ENCODE results near the gene CA14.
"Not testable (repeated sequence)": the region's sequence is repeated elsewhere in the genome, so short reads cannot be mapped to it uniquely, and the experiment has no call there.

The CA14 gene

DNA sequence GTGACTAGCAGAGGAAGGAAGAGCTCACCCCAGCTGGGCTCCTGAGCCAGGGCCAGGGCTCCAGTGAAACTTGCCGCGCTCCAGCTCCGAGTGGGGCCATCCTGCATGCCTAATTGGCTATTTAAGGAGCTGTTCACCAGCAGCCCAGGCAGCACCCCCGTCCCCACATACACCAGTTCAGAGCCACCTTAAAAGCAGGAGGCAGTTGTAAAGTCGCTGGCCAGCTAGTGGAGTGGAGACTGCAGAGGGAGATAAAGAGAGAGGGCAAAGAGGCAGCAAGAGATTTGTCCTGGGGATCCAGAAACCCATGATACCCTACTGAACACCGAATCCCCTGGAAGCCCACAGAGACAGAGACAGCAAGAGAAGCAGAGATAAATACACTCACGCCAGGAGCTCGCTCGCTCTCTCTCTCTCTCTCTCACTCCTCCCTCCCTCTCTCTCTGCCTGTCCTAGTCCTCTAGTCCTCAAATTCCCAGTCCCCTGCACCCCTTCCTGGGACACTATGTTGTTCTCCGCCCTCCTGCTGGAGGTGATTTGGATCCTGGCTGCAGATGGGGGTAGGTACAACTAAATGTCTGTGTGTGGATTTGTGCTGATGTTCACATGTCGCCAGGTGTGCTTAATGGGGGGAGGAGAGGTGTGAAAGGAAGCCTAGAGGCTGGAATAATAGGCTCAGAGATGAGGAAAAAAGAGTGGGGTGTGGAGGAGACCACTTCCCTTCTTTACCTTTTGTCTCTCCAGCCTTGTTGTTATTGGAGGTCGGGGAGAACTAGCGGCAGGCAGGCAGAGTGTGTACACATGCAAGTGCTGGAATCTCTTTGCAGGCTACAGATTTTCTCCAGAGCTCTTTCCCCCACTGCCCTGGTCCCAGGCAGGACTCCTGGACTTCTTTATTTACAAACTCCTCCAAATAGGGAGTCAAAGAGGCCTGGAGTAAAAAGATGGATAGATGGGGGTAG lies at the start of gene CA14:
CA14 (plus strand) TSS at position 151 of the 962 bp plus-strand sequence; CDS start at position 506, 355 bp downstream.
- no peak for DNase-seq (ENCODE audit: low read depth)

DNA sequence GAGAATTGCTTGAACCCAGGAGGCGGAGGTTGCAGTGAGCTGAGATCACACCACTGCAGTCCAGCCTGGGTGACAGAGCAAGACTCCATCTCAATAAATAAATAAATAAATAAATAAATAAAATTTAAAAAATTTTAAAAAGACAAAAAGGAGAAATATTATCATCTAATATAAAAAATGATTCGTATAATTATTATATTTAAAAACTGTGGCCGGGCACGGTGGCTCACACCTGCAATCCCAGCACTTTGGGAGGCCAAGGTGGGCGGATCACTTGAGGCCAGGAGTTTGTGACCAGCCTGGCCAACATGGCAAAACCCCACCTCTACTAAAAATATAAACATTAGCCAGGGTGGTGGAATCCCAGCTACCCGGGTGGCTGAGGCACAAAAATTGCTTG lies 49.1 kb upstream of the CA14 start:
- DNase-seq (ENCODE audit: low read depth) = not testable (repeated sequence)

DNA sequence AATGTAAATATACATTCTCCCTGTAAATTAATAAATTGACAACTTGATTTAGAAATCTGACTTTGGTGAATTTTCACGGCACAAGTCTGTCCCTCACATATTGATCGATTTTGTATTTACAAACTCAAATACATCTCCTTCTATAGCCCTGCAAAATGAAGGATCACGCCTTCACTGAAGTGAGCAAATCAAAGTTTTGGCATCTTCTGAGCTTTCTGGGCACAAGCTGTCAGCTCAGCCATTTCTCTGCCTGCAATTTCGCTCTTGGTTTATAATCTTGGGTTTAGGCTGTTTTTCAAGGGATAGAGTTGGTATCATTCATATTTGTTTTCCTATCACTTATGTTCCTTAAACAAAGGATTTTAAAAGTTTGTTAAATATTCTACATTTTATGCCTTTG lies 47.5 kb upstream of the CA14 start:
- DNase-seq (ENCODE audit: low read depth) = no peak

DNA sequence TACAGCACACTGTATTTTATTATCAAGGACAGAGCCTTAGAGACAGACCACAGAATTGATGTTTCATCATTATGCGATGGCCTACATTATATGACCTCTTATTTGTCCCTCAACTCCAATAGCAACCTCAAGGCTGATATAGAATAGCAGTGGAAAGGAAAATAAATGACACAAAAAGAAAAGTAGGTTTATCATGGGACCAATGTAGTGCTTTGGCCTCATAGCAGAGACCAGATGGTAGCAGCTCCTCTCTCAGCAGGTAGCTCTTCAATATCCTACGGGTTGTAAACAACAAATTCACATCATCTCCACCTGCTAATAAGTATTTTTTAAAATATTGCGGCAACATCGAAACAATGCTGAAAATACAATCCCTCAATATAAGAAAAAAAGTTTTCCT lies 46.9 kb upstream of the CA14 start:
- DNase-seq (ENCODE audit: low read depth) = no peak

DNA sequence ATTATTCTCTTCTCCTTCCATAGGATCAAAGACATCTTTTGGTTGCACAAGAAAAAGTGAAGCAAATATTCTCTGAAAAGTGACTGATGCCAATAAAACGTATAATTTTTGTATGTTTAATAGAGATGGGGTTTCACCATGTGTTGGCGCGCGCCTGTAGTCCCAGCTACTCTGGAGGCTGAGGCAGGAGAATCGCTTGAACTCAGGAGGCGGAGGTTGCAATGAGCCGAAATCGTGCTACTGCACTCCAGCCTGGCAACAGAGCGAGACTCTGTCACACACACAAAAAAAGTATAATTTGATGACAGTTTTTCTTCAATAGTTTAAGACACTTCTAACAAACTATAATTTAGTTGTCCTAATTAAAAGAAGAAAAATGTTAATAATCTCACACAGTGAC lies 45.5 kb upstream of the CA14 start:
- no peak for DNase-seq (ENCODE audit: low read depth)

DNA sequence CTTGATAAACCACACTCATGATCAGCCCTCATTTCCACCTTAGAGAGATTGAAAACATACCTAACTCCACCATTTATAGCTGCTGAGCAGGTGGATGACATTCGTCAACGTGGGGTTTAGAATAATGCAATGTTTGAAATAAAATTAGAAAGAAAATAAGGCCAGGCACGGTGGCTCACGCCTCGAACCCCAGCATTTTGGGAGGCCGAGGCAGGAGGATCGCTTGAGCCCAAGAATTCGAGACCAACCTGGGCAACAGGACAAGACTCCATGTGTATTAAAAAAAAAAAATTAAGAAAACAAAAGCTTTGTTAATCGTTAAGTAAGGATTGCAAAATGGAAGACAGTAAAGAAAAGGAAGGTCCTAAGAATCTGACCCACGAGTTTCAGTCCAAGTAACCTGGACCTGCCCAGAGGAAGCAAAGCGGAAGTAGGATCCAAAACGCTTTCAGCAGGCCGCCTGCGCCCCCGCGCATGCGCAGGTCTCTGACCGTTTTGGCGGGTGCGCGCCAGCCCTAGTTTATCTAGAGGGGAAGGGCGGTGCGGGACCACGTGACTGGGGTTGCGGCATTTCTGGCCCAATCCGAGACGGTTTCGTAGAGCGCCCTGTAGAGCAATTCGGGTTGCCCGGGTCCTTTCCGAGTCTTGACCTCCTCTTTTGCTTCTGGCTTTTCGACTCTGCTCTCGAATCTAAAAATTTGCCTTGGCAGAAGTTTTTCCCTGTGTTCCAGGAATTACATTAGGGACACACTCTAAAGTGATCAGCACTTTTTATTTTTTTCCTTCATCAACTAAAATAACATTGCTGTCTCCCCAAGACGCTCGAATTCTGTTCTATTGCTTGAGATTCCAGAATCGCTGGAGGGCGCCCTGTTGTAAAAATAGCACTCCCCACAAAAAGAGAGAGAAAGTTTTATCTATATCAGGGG lies 44.1 kb upstream of the CA14 start:
- no peak for DNase-seq (ENCODE audit: low read depth)

DNA sequence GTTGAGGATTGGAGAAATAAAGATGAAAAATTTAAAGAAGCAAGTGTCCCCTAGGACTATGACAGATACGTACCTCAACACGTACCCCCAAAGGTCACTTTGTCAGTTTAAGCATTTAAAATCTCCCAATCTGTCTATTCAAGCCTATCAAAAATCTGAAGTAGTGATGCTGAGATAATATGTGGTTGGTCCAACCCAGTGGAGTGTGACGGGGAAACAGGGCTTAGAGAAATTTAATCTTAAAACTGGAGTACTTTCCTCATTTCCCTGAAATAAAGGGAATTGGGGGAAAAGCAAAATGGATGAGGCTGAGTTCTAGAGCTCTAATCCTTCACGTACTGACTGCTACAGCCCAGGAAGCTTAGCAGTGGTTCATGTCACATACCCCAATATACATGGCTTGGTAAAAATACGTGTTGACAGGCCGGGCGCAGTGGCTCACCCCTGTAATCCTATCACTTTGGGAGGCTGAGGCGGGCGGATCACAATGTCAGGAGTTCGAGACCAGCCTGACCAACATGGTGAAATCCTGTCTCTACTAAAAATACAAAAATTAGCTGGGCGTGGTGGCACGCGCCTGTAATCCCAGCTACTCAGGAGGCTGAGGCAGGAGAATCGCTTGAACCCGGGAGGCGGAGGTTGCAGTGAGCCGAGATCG lies 43.3 kb upstream of the CA14 start:
- DNase-seq (ENCODE audit: low read depth) = not testable (repeated sequence)

DNA sequence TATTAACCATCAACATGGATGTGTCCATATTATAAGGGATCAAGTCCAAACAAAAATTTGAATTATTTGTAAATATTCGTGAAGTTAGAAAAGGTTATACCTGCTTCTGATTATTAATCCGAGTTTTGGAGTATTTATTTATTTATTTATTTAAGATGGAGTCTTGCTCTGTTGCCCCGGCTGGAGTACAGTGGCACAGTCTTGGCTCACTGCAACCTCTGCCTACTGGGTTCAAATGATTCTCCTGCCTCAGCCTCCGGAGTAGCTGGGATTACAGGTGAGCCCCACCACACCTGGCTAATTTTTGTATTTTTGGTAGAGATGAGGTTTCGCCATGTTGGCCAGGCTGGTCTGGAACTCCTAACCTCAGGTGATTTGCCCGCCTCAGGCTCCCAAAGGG lies 41.7 kb upstream of the CA14 start:
- DNase-seq (ENCODE audit: low read depth) = not testable (repeated sequence)

DNA sequence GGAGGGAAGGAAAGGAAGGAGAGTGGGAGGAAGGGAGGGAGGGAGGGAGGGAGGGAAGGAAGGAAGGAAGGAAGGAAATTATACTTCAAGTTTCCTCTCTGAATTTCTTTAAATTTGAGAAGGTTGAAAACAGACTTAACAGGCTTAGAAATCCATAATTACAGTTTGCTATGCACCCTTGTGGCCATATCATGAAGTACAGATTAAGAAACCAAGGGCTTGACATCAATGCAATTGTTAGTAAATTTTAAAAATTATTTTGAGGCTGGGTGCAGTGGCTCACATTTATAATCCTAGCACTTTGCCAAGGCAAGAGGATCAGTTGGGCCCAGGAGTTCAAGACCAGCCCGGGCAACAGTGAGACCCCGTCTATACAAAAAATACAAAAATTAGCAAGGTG lies 36.0 kb upstream of the CA14 start:
- no peak for DNase-seq (ENCODE audit: low read depth)

DNA sequence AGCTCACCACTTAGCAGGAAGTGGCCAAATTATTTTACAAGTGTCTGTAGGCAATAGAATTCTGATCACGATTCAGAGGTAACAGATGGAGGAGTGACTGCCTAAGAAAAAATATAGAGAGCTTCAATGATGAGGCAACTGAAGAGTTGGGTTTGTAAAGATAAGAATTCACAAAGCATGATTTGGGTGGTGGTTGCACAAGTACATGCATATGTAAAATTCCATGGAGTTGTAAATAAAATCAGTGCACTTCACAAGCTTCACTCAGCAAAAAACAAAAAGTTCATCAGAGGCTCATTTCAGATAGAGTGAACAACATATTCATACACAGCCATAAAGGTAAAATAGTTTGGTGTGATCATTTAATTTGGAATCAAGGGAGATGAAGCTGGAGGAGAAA lies 32.6 kb upstream of the CA14 start:
- DNase-seq (ENCODE audit: low read depth) = no peak

DNA sequence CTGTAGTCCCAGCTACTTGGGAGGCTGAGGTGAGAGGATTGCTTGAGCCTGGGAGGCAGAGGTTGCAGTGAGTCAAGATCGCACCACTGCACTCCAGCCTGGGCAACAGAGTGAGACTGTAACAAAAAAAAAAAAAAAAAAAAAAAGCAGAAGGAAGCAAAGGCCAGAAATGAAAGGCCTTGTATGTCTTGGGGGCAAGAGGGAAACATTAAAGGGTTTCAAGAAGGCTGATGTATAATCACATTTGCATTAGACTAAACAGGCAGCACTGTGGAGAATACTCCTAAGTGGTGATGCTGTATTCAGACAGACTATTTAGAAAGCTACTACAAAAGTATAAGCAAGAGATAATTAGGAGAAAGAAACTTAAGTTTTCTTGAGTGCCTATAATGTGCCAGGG lies 32.0 kb upstream of the CA14 start:
- DNase-seq (ENCODE audit: low read depth) = no peak

DNA sequence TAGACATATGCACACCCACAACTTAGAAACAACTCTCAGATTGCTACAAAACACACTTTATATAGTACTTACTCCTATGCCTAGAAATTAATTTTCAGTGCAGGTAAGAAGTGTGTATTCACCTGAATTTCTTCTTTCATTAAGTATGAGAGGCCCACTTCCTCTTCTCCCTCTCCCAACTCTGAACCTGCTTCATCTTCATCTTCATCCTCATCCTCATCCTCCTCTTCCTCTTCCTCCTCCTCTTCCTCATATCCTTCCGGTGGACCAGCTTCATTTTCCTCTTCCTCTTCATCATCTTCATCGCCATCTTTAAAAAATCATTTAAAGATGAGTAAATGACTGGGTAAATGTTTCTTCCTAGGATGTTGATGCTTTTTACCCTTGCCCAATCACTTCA lies 31.1 kb upstream of the CA14 start:
- no peak for DNase-seq (ENCODE audit: low read depth)

DNA sequence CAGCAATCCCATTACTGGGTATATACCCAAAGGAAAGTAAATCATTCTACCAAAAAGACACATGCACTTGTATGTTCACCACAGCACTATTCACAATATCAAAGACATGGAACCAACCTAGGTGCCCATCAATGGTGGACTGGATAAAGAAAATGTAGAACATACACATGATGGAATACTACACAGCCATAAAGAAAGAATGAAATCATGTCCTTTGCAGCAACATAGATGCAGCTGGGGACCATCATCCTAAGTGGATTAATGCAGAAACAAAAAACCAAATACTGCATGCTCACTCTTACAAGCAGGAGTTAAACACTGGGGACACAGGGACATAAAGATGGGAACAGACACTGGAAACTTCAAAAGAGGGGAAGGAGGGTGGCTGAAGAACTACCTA lies 30.3 kb upstream of the CA14 start:
- no peak for DNase-seq (ENCODE audit: low read depth)

DNA sequence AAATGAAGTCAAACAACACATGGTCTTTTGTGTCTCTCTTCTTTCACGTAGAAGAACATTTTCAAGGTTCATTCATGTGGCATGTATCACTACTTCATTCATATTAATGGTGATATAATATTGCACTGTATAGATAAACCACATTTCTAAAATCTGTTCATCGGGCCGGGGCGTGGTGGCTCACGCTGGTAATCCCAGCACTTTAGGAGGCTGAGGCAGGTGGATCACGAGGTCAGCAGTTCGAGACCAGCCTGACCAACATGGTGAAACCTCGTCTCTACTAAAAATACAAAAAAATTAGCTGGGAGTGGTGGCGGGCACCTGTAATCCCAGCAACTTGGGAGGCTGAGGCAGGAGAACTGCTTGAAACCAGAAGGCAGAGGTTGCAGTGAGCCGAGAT lies 29.3 kb upstream of the CA14 start:
- DNase-seq (ENCODE audit: low read depth) = not testable (repeated sequence)

DNA sequence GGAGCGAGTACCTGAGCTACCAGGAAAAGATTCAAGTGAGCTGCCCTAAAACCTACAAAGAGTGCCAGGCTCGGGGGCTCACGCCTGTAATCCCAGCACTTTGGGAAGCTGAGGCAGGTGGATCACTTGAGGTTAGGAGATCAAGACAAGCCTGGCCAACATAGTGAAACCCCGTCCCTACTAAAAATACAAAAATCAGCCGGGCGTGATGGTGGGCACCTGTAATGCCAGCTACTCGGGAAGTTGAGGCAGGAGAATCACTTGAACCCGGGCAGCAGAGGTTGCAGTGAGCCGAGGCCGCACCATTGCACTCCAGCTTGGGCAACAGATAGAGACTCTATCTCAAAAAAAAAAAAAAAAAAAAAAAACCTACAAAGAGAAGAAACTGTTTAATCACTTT lies 24.7 kb upstream of the CA14 start:
- DNase-seq (ENCODE audit: low read depth) = not testable (repeated sequence)

DNA sequence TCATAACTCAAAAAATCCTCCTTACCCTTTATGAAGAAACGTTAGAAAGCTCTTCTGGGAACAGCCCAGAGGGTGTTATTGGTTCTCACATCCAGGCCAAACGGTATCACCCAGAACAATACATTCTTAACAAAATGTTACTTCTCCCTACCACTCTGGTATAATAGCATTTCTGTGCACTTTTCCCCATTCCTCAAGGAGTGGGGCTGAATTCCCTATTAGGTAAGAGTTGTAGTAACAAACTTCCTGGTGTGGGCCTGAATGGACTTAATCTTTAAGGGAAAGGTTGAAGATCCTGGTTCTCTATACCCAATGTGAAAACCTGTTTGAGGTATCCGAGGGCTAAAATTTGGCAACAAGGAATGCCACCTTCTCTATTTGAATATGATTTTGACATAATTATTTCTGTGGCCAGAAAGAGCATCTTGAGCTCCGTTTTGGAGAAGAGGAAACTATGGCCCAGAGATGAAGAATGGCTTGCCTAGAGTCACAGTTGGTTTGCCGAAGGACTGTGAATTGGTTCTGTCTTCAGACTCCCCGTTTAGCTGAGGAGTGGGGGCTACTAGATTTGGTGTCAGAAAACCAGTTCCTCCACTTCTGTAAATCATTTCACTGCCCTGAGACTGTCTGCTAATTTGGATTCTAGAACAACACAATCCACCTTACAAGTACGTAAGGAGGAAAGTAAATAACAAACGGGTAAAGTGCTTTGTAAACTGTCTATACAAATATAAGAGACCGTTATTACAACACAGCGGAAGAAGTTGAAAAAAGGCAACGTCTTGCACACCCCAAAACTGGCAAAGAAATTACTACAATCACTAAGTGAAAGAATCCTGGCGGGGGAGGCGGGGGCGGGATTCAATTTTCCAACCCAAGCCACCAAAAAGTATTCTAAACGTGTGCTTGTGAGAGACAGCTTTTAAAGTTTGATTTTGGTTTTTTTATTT lies 23.9 kb upstream of the CA14 start:
- DNase-seq (ENCODE audit: low read depth) = no peak

DNA sequence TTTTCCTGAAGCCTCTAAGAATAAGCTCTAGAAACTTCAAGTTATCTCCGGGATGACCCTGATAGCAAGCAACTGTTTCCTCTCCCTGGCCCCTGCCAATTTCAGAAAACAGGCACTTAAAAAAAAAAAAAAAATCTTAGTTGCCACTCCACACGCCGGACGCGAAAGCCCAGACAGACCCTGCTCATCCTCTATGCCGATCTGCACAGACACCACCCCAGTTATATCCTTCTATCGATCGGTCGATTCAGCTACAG lies 23.3 kb upstream of the CA14 start:
- no peak for DNase-seq (ENCODE audit: low read depth)

DNA sequence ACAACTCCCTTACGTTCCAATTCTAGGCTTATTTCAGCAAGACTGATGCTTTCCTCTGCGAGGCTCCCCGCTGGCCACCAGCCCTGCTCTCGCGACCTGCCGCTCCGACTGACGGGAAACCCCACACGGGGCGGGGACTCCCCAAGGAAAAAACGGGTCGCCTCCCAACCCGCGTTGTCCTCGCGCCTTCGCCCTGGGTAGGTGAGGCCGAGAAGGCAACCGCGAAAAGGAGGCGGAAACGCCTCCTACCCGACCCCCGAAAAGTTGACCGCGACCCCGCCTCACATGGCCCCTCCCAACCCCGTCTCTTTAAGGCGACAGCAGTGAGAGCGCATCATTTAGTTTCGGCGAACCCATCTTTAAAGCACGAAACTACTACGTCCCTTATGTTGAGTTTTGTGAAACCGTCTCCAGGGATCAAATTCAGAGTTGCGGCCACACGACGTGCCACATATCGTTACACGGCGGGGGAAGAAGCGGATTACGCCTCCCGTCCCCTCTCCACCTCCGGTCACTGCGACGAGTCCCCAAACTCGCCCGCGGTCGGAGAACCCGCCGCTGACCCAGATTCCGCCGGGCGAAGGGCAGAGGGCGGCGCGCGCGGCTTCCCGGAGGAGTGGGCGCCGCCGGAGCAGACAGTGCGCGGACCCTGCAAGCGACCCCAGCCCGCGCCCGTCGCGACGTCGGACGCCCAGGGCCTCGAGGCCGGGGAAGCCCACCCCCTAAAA lies 22.8 kb upstream of the CA14 start:
- DNase-seq (ENCODE audit: low read depth) = peak; percentile 55

DNA sequence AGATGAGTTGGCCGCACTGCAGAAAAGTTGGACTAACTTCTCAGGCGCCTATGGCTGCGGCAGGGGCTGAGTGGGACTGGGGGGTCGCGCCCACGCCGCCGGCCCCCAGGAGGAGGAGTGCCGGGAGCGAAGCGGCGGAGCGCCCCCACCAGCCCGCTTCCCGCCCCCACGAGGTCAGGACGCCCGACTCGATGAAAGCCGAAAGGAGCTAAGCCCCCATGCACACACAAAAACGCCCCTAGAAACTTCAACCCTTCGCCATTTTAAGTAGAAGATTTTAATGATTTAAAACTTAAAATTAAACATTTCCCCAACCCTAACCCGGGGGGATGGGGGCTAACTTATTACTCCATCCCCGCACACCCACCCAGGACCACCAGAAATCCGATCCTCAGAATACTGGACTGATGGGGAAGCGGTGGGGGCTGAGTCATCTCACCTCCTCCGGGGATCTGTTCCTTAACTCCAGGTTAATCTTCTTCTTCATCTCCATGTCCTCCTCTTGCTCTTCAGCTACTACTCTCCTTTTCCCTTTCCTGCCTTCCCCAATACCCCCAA lies 22.2 kb upstream of the CA14 start:
- no peak for DNase-seq (ENCODE audit: low read depth)

DNA sequence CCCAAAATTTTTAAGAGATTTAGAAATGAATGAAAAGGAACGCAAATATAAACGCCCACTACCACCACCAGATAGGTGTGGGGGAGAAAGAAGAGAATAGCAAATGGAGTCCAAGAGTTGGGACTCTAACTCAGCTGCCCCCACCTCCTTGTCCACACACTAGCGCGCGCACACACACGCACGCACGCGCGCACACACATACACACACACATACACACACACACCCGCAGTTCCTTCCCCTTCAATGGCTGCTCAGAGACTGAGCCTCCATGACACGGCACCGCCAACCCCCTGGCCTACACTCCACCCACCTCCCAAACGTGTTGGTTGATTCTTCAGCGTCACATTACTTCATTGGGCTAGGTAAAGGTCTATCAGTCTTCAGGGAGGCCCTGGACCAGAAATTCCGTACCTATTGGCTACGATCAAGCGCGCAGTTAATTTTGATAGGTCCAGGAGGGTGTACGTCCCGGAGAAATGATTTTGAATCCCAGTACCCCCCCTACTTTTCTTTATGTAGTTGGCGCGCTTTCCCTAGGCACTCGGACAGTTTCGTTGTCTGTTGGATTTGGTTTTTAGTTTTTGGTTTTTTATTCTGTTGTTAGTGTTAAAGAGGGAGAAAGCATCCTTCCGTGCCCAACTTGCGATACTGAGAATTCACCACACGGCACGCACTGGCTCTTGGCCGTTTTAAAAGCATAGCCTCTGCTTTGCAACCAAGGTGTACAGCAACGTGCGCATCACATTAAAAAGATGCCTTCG lies 21.5 kb upstream of the CA14 start, which contains the start of gene ANP32E:
ANP32E (minus strand) TSS at position 261 of the 762 bp plus-strand sequence. CDS start 326 bp downstream, outside the sequence.
- DNase-seq (ENCODE audit: low read depth) = peak; percentile 98
